GM21526 (cell line): ENCODE results near the gene ESPNL.

Experiments
- ATAC-seq: cut with Tn5 transposase; IDR thresholded peaks from one replicate; pipeline ENCODE4 v1.9.1; 2021; ENCODE audit warnings: moderate library complexity; ENCODE audit not compliant: unreplicated experiment, low FRiP score

Gene ESPNL

DNA sequence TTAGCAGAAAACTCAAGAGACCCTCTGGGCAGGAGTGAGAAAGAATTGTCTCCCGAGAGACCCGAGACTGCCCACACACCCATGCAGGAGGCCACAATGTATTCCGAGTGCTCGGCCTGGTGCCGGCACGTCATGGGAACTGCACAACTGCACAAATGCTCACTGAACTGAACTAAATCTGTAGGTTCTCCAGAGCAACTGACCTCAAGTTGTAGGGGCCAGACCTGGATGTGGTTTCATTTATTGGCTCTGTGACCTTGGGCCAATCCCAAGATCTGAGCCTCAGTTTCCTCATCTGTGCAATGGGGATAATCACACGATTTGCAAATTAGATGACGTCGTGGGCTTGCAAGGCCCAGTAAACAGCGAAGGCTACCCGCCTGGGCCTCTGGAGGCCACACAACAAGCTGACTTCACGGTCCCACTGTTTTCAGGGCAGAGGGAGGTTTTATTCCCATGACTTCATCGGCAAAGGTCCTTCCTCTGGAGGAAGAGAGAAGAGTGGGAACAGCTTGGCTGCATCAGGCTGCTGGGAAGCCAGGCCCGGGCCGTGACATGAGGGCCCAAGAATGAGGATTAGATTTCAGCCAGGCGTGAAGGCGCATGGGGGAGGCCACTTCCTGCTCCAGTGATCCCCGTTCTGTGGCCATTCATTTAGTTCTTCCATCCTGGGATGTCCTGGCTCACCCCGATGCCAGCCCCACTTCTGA is 55.1 kb downstream of the ESPNL start:
- no peak for ATAC-seq

GRCh38 chr2:238155761-238156694 is 55.9 kb downstream of the ESPNL start:
- no peak for ATAC-seq

DNA sequence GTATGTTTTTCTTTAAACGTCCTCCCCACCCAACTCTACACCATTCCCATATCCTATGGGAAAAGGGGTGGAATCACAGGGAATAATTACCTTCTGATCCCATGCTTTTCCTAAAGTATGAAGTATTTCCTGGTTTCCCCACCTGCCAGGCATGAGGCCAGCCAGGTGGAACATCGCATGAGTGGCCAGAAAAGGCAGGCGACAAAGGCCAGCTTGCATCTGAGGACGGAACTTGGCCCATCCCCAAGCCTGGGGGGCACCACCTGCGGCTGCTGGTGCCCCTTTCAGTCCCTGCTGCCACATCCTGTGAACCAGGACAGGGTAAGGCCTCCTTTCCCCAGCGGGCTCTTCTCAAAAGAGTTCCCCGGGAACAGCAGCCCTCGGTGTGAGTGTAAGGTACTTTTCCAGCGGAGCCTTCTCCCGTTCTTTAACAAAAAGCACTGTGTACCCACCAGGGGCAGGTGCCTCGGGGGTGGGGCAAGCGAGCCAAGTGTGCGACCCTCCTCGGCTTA is 57.4 kb downstream of the ESPNL start:
- ATAC-seq = no peak

DNA sequence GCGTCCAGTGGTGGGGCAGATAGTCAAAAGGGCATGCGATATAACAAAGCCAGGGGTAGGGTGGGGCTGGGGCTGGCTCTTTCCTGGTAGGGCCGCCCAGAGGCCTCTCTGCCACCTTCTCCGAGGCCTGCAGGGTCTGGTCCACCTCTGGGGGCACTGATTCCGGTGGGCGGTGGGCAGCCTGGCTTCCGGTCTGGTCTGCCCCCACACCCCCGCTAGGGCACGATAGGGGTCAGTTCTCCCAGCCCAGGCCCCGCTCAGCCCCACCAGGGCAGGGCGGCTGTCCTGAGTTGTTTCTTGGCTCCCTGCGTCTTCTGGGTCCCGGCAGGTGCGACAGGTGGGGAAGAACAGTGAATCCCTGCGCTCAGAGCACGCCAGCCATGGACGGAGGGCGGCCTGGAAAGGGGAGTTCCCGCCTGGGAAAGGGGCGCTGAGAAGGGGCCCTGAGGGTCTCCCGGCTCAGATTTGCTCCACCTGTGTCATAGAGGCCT is 57.9 kb downstream of the ESPNL start:
- no peak for ATAC-seq

DNA sequence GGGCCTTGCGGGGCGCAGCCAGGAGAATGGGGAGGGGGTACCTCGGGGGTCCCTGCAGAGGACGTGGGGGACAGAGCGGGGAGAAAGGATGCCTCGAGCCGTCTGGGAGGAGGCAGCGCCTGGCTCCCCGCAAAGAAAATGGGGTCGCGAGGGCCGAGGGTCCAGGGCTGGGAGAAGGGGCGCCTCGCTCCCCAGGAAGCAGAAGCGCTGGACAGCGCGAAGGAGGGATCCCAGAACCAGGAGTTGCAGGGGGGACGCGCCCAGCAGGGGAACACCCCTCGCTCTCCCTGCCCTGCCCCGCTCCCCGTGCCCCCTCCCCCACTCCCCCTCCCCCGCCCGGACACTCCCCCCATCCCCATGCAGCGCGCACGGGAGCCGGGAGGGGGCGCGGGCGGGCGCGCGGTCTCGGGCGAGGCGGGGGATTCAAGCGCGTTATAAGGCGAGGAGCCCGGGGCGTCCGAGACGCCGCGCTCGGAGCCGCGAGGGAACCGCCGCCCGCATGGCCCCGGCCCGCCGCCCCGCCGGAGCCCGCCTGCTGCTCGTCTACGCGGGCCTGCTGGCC is 58.5 kb downstream of the ESPNL start, which contains the start of gene ERFE:
TSS of gene ERFE (plus strand) at position 462 of the 562 bp plus-strand sequence. CDS start at position 500, 38 bp downstream.
- no peak for ATAC-seq

GRCh38 chr2:238159071-238159539 is 59.0 kb downstream of the ESPNL start:
- no peak for ATAC-seq

DNA sequence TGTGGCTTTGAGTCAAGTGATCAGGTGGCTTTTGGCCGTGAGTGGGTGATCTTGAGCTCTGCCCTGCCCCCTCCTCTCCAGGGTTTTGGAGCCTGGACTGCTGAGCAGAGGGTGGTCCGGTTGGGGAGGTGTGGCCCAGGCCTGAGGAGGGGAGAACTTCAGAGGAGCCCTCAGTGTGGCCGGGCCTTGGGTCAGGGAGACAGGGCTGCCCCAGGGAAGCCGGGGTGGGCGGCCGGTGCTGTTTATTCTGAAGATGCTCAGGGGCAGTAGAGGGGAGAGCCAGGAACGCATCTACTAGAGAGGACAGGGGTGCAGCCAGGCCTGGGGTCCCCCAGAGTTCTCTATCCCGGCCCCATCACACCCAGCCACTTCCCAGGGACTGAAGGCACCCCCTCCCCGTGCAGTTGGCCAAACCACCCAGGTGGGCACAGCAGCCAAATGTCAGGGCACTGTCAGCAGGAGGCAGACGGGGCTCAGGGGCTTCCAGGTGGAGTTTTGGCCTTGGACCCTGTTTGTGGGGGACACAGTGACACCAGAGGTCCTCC is 59.6 kb downstream of the ESPNL start:
- ATAC-seq = no peak

GRCh38 chr2:238160206-238161129 is 60.3 kb downstream of the ESPNL start:
- no peak for ATAC-seq

DNA sequence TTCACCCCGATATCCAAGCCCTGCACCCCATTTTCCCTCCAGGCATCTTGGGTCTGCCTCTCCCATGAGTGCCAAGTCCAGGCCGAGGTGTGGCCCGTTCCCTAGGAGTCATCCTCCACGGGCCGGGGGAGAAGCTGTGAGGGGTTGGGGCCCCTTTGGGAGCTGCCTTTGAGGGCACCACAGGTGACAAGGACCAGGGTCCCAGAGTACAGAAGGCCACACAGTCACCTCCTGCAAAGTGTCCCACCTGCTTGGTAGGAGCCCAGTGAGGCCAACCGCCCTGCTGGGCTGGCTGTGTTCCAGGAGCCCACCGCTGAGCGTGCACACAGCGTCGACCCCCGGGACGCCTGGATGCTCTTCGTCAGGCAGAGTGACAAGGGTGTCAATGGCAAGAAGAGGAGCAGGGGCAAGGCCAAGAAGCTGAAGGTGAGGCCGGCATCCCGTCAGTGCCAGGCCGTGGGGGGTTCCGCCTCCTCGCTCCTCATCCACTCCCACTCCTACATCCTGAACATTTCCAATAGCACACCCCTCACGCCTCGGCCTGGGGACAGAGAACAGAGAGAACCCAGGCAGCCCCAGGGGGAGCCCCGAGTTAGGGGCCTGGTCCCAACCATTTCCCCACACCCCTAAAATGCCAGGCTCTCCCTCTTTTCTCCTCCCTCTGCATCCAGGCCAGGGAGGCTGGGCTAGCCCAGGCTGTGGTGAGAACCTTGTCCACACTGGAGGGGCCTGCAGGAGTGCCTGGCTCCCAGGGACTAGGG is 61.3 kb downstream of the ESPNL start:
- no peak for ATAC-seq

DNA sequence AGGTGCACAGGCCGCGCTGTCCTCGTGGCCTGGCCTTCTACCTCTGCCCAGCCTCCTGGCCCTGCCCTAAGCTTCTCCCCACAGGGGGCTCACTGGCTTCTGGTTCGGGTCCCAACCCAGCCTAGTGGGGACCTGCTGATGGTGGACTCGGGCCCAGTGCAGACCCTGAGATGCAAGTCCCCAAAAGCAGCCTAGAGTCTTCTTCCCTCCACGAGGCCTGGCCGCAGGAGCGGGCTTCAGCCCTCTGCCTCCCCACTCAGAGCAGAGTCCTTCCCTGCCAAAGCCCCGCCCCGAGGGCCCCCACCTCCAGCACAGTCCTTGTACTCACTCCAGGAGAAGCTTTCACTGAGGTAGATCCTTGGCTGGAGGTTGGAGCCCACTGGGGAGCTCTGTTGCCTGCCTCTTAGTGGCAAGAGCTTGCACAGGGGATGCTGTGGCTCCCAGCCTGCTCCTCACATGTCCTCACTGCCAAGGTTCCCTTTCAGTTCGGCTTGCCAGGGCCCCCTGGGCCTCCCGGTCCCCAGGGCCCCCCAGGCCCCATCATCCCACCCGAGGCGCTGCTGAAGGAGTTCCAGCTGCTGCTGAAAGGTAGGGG is 62.2 kb downstream of the ESPNL start:
- no peak for ATAC-seq

DNA sequence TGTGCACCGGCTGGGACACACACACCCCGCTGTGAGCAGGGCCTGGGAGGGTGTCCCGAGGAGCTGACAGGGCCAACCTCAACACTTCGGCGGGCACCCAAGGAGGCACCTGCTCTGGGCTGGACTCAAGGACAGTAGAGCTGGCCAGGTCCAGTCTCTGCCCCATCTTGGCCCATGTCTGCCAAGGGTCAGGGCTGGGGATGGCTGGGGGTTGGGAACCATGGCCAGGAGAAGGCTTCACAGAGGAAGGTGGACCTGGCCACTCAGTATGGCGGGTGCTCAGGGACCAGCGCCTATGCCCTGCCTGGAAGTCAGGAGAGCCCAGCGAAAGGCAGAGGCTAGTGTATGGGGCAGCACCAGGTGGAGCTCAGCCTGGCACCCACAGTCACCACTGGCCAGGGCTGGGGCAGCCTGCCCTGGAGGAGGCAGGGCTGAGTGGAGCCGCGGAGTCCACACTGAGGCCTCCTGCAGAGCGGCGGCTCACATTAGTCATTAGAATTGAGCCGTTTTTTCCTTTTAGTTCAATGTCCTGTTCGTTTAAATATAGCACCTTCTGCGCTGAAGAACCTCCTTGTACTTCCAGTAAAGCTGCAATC is 62.8 kb downstream of the ESPNL start:
- no peak for ATAC-seq

DNA sequence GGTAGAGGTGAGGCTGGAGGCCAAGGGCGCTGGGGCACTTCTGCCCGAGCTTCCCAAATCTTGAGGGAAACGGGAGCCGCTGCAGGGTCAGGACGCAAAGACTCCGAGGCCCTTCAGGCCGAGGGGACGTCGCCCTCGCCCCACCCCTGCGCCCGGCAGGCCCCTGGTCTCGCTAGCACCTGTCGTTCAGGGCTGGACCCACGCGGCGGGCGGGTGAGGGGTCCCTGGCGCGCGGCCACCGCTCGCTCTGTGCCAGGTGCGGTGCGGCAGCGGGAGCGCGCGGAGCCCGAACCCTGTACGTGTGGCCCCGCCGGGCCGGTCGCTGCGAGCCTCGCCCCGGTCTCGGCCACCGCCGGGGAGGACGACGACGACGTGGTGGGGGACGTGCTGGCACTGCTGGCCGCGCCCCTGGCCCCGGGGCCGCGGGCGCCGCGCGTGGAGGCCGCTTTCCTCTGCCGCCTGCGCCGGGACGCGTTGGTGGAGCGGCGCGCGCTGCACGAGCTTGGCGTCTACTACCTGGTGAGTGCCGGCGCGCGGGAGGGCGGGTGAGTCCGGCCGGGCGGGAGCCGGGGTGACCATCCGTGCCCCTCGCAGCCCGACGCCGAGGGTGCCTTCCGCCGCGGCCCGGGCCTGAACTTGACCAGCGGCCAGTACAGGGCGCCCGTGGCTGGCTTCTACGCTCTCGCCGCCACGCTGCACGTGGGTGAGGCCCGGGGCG is 63.5 kb downstream of the ESPNL start:
- no peak for ATAC-seq

DNA sequence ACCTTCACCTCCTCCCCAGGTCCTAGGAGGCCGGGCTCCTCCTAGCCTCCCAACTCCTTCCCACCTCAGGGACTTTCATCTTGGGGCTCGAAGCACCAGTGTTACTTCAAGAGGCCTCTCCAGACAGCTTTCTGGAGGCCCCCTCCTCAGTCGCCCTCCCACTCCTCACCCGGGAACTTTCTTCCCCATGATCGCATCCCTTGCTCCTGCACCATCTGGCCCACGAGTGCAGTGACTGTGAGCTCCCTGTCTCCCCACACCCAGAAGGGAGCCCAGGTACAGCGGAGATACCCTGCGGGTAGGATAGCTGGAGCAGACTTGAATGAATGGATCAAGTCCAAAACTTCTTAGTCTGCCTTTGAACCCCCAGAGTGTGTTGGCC is 64.8 kb downstream of the ESPNL start:
- ATAC-seq = no peak

GRCh38 chr2:238165288-238165921 is 65.3 kb downstream of the ESPNL start:
- ATAC-seq = no peak

GRCh38 chr2:238166391-238167343 is 66.5 kb downstream of the ESPNL start:
- ATAC-seq = no peak

DNA sequence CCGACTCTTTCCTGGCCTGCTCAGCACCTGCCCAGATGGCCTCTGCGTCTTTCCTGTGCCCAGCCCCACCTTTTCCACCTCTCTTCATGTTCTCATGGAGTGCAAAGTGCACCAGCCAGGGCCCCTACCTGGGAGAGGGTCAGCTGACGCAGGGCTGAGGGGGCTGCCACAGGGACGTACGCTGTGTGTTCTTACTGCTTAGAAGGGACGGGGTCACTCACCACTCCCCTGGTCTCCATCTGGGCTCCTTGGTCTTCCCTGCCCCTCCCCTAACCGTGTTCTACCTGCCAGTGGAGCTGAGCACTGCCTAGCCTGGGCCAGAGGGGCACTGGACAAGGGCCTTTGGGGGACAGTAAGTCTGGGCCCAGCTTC is 67.2 kb downstream of the ESPNL start:
- no peak for ATAC-seq
